Lung (tissue), 12 donors: ENCODE measurements around the gene MAPKAP1. TPM values are rescaled to one million over a fixed set of nuclear protein-coding genes. Genes with fewer than 3 reads are reported as not detected.

Experiments used
- ATAC-seq: fragments of 200-7000 bp; cut with Tn5 transposase; one replicate; pipeline ENCODE4 v1.9.1; 2020; ENCODE audit warnings: moderate number of reproducible peaks; ENCODE audit not compliant: insufficient read depth, low FRiP score
- DNase-seq, 3 donors: peaks; one replicate each; pipeline ENCODE4 v3.0.0-alpha.2; 2013 to 2017
- H3K27ac ChIP-seq, 2 donors: one replicate each; pipeline ENCODE4 v1.5.1; 2013; ENCODE audit warnings: mild to moderate bottlenecking in 2 of 2, moderate library complexity in 2 of 2, control low read depth in 1 of 2, inconsistent platforms in 1 of 2, low read depth in 1 of 2, low read length in 1 of 2
- H3K27me3 ChIP-seq, 3 donors: one replicate each; pipeline ENCODE4 v1.5.1; 2013; ENCODE audit warnings: low read length in 2 of 3; ENCODE audit not compliant: control insufficient read depth in 3 of 3, insufficient read depth in 3 of 3
- H3K36me3 ChIP-seq, 4 donors: one replicate each; pipeline ENCODE4 v1.5.1; 2013; ENCODE audit warnings: low read length in 4 of 4, mild to moderate bottlenecking in 1 of 4, moderate library complexity in 1 of 4; ENCODE audit not compliant: control insufficient read depth in 4 of 4, insufficient read depth in 4 of 4
- H3K4me1 ChIP-seq, 5 donors: one replicate each; pipeline ENCODE4 v1.5.1; 2013; ENCODE audit warnings: low read length in 5 of 5, mild to moderate bottlenecking in 2 of 5, moderate library complexity in 1 of 5; ENCODE audit not compliant: control insufficient read depth in 5 of 5, insufficient read depth in 5 of 5
- H3K4me3 ChIP-seq: one replicate; pipeline ENCODE4 v1.5.1; 2013; ENCODE audit warnings: mild to moderate bottlenecking, control low read depth, moderate library complexity
- H3K9ac ChIP-seq, 2 donors: one replicate each; pipeline ENCODE4 v1.5.1; 2013; ENCODE audit warnings: low read length in 2 of 2, control low read depth in 1 of 2; ENCODE audit not compliant: insufficient read depth in 1 of 2
- H3K9me3 ChIP-seq, 4 donors: one replicate each; pipeline ENCODE4 v1.5.1; 2013; ENCODE audit warnings: low read length in 3 of 4, mild to moderate bottlenecking in 1 of 4, moderate library complexity in 1 of 4; ENCODE audit not compliant: control insufficient read depth in 4 of 4, insufficient read depth in 3 of 4
- CTCF ChIP-seq: IDR thresholded peaks from 2 replicates; pipeline ENCODE4 v1.5.1; 2012; ENCODE audit warnings: mild to moderate bottlenecking; ENCODE audit errors: control extremely low read depth, extremely low read depth
- WGBS, 2 donors: extraction: QIAGEN DNeasy Blood & Tissue Kit; methylation state at CpG; one replicate each; pipeline ENCODE4 v1.1.7; 2013; 5-methylcytosine and 5-hydroxymethylcytosine counted together
- polyA plus RNA-seq, 2 donors: library from polyadenylated mRNA; stranded (reverse); fragments of 200-250 nt; gene quantifications; one replicate each; pipeline ENCODE4 v1.2.1, GENCODE V29; 2013
- total RNA-seq, 2 donors: library from RNA; depleted of rRNA in 1 of 2; stranded (reverse); fragments of >200 nt in 1 of 2; gene quantifications; one replicate each; pipeline ENCODE4 v1.2.1, GENCODE V29; 2014 to 2021
- donor health status: control.
- donor health status: control.
- donor health status: Bipolar disorder and iron deficiency.
- donor health status: healthy.
- donor health status: DM: yes; HTN: yes; CAD: no.

Gene MAPKAP1
- total and polyA plus RNA-seq, 4 donors = 53.0 to 83.3 (median 66.7) TPM

GRCh38 chr9:125433461-125434011, 273.5 kb downstream of the MAPKAP1 start:
- no peak overlapping the region for H3K27ac ChIP-seq
- H3K9ac ChIP-seq = no peak overlapping the region
- no peaks in the 10 kb centered on the region for H3K9me3 ChIP-seq
- peaks cover 0 to 8% (median 0%) of the 10 kb centered on the region in 5 donors for H3K4me1 ChIP-seq
- TF ChIP-seq CTCF = no peak
- H3K27me3 ChIP-seq = no peaks in the 10 kb centered on the region
- H3K36me3 ChIP-seq = peaks cover 0 to 6% (median 1%) of the 10 kb centered on the region in 4 donors
- H3K4me3 ChIP-seq = no peak overlapping the region
- no peak for ATAC-seq
- 39 to 56% methylated on average over 15 of the region's 15 CpGs for WGBS, 2 donors
- peak in 2 of 3 donors; percentile 32 to 41 for DNase-seq

DNA sequence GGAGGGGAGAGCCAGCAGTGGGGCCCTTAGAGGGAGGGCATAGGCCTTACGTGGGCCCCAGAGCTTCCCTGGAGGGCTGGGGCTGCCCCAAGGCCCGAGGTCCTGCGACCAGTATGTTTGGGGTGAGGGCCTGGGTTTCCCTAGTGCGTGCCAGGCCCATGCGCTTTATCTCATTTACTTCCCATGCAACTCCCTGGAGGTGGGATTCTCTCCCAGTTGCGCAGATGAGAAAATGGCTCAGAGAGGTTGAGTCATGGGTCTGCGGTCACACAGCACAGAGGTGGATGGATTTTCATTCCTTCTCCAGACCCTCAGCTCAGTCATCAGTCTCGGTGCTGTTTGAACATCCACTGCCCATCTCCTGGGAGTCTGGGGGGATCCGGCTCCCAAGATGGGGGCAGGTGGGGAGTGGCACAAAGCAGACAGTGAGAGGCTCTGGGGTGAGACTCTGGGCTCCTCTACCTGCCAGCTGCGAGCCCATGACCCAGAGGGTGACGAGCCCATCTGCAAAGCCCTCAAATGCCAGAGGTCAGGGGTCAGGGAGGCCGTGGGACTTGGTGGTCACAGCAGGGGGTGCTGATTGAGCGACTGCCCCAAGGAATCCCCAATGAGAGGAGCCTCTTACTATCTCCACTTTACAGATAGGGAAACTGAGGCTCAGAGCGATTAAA, 274.2 kb downstream of the MAPKAP1 start:
- Histone ChIP-seq H3K4me3 (no peak overlapping the region), H3K27ac (no peak overlapping the region), H3K9me3 (no peaks in the 10 kb centered on the region), H3K9ac (no peak overlapping the region), H3K36me3 (peaks cover 0 to 5% (median 1%) of the 10 kb centered on the region in 4 donors), H3K27me3 (no peaks in the 10 kb centered on the region), H3K4me1 (peaks cover 0 to 9% (median 0%) of the 10 kb centered on the region in 5 donors)
- no peak for DNase-seq
- ATAC-seq = no peak
- WGBS, 2 donors = 86 to 94% methylated on average over 14 of the region's 14 CpGs
- no peak for TF ChIP-seq CTCF

GRCh38 chr9:125431741-125432271, 275.2 kb downstream of the MAPKAP1 start:
- WGBS, 2 donors = 60 to 67% methylated on average over 12 of the region's 12 CpGs
- TF ChIP-seq CTCF = no peak
- Histone ChIP-seq H3K4me3 (no peak overlapping the region), H3K27ac (no peak overlapping the region), H3K9me3 (no peaks in the 10 kb centered on the region), H3K27me3 (no peaks in the 10 kb centered on the region), H3K9ac (no peak overlapping the region), H3K36me3 (peaks cover 0 to 2% (median under 1%) of the 10 kb centered on the region in 4 donors), H3K4me1 (peaks cover 0 to 9% (median 0%) of the 10 kb centered on the region in 5 donors)
- DNase-seq = peak in 1 of 3 donors; percentile 33
- ATAC-seq = no peak
